HFFc6 (cell line): ENCODE results near the gene ABHD12. TPM values are rescaled to one million over a fixed set of nuclear protein-coding genes. Genes with fewer than 3 reads are reported as not detected.

ENCODE experiments used
- DNase-seq: peaks from one replicate; pipeline ENCODE4 v3.0.0-alpha.2; 2018
- H3K27ac Mint-ChIP-seq: 2 replicates; pipeline ENCODE4 v1.8.0; 2020; ENCODE audit warnings: mild to moderate bottlenecking, mixed read lengths
- H3K27me3 Mint-ChIP-seq: 2 replicates; pipeline ENCODE4 v1.8.0; 2021; ENCODE audit warnings: mild to moderate bottlenecking, moderate library complexity, mixed read lengths; ENCODE audit not compliant: insufficient read depth
- H3K36me3 Mint-ChIP-seq: 2 replicates; pipeline ENCODE4 v1.8.0; 2021; ENCODE audit warnings: low read depth, mixed read lengths
- H3K4me1 Mint-ChIP-seq: 2 replicates; pipeline ENCODE4 v1.8.0; 2020; ENCODE audit warnings: low read depth, mixed read lengths
- H3K4me3 Mint-ChIP-seq: 2 replicates; pipeline ENCODE4 v1.8.0; 2020; ENCODE audit warnings: mild to moderate bottlenecking, moderate library complexity, mixed read lengths
- H3K9me3 Mint-ChIP-seq: 2 replicates; pipeline ENCODE4 v1.8.0; 2020; ENCODE audit warnings: mild to moderate bottlenecking, mixed read lengths
- total RNA-seq, 6 experiments: library from RNA; stranded (reverse); fragmentation: NEBNext Ultra II Directional; extraction: Animal tissue kit (Norgen Biotek cat#: 25700); gene quantifications; 2 replicates in 1 of 6; 3 replicates in 5 of 6; pipeline ENCODE4 v1.2.3, GENCODE V29; 2021
- TF ChIP-seq, protein P1 (sequence below): fragments of 200-600 bp; sonication (generic); IDR thresholded peaks from 2 replicates; pipeline ENCODE4 v1.5.0; 2021; ENCODE audit warnings: antibody characterized with exemption, mild to moderate bottlenecking

Gene ABHD12
- total RNA-seq, 6 experiments from 2014 or later = 87.0 to 103 (median 98.9) TPM

DNA sequence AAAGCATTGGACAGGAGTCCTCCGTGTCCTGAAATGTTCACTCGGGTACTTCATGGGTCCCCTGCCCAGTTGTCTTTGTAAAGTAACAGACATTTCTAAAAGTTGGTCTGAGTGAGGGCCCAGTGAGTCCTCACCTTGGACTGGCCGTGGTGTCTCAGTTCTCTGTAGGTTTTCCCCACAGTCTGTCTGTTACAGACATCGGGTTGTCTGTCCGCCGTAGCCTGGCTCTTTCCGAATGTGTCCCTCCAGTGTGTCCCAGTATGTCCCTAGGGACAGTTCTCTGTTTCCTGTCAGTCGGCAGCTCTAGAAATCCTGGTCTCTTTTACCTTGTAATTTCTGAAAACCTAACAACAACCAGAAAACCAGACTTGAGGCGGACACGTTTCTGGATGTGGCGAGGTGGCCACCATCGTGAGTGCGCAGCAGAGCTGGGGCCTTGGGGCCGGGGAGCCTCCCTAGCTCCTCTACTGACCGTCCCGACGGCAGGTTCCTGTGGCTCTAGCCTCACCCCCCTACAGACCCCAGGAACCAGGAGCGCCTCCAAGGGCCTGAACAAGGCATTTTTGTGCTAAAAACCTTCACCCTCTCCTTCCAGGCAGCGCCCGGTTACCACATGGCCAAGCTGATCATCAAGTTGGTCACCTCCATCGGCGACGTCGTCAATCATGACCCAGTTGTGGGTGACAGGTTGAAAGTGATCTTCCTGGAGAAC lies 100.6 kb downstream of the ABHD12 start:
- no peak overlapping the region for H3K27ac Mint-ChIP-seq
- H3K9me3 Mint-ChIP-seq = no peaks in the 10 kb centered on the region
- TF ChIP-seq, protein P1, sequence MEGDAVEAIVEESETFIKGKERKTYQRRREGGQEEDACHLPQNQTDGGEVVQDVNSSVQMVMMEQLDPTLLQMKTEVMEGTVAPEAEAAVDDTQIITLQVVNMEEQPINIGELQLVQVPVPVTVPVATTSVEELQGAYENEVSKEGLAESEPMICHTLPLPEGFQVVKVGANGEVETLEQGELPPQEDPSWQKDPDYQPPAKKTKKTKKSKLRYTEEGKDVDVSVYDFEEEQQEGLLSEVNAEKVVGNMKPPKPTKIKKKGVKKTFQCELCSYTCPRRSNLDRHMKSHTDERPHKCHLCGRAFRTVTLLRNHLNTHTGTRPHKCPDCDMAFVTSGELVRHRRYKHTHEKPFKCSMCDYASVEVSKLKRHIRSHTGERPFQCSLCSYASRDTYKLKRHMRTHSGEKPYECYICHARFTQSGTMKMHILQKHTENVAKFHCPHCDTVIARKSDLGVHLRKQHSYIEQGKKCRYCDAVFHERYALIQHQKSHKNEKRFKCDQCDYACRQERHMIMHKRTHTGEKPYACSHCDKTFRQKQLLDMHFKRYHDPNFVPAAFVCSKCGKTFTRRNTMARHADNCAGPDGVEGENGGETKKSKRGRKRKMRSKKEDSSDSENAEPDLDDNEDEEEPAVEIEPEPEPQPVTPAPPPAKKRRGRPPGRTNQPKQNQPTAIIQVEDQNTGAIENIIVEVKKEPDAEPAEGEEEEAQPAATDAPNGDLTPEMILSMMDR = no peak
- H3K4me3 Mint-ChIP-seq = no peak overlapping the region
- no peak for DNase-seq
- peaks cover 4% of the 10 kb centered on the region for H3K27me3 Mint-ChIP-seq
- H3K4me1 Mint-ChIP-seq = no peaks in the 10 kb centered on the region
- H3K36me3 Mint-ChIP-seq = peaks cover 25% of the 10 kb centered on the region

DNA sequence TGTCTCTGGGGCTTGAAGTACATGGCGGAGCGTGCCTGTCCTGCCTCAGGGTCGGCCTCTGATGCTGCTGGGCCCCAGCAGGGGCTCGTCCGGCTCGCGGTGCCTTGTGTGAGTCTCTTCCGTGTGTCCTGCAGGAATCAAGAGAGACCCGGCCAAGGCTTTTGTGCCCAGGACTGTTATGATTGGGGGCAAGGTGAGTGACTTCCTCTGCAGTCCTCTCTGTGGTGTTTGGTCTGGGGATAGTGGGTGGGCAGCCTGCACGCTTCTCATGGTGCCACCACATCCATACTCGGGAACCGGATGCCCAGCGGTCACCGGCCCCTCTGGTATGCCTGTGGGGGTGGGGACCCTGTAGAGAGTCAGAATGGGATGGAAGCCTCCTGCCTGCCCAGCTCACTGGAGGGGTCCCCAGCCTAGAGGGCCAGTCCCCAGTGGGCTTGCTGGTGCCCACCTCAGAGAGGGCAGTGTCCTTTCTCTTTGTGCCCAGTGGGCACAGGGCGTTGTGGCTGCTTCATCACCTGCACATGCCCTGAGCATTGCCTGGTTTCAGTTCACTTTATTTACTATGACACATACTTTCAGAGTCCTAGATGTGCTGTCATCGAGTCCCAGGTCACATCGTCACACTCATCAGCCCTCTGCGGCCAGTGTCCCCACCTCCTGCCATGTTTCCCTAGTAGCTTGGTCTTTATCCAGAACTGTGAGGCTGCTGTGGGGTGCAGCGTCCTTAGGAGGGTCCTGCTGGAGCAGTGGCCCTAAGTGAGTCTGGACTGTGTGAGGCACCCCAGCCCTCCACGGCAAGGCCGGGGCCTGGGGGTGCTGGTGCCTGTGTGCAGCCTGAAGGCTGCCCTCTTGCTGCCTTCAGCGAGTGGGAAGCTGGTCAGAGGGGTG lies 102.1 kb downstream of the ABHD12 start:
- Mint-ChIP-seq H3K4me1 (no peaks in the 10 kb centered on the region), H3K4me3 (no peak overlapping the region), H3K27me3 (peaks cover 4% of the 10 kb centered on the region), H3K27ac (no peak overlapping the region), H3K9me3 (no peaks in the 10 kb centered on the region), H3K36me3 (peaks cover 23% of the 10 kb centered on the region)
- no peak for DNase-seq
- TF ChIP-seq, protein P1 = no peak

DNA sequence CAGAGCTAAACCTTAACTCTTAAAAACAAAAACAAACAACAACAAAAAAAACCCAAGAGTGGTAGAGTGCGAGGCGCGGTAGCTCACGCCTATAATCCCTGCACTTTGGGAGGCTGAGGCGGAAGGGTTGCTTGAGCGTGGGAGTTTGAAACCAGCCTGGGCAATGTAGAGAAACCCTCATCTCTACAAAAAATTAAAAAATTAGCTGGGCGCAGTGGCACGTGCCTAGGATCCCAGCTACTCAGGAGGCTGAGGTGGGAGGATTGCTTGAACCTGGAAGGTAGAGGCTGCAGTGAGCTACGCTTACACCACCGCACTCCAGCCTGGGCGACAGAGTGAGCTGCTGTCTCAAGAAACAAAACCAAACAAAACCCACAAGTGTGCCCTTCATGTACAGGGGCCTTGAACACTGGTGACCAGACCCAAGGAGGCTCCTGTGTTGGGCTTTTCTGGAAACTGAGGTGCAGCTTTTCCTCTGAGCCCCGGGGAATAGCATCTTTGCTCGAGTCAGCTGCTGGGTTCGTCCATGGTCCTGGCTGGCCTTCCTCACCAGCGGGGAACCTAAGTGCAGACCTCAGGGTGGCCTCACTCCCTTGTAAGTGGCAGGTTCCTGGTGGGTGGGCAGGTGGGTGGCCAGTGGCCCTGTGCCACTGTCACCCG lies 102.9 kb downstream of the ABHD12 start:
- DNase-seq = no peak
- TF ChIP-seq, protein P1 = no peak
- Mint-ChIP-seq H3K4me1 (no peaks in the 10 kb centered on the region), H3K4me3 (no peak overlapping the region), H3K27me3 (peaks cover 1% of the 10 kb centered on the region), H3K36me3 (peaks cover 21% of the 10 kb centered on the region), H3K27ac (no peak overlapping the region), H3K9me3 (no peaks in the 10 kb centered on the region)

DNA sequence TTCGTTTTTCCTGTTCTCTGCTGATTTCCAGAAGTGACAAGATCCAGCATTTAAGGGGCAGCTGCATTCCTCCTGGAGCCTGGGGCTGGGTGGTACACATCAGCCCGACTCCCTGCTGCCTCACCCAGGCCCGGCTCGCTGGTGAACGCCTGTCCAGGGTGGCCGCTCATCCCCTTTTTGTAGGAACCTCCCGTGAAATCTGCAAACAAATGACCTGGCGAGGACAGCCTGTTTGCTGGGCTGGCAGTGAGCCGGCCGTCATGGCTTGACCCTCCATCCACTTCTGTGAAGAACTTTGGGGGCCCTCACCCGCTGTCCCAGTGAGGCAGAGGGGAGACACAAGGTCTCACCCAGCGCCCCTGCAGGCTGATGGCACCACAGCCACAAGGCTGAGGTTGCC lies 103.7 kb downstream of the ABHD12 start:
- TF ChIP-seq, protein P1 = no peak
- H3K4me3 Mint-ChIP-seq = no peak overlapping the region
- H3K4me1 Mint-ChIP-seq = no peaks in the 10 kb centered on the region
- peaks cover 3% of the 10 kb centered on the region for H3K27me3 Mint-ChIP-seq
- no peaks in the 10 kb centered on the region for H3K9me3 Mint-ChIP-seq
- no peak overlapping the region for H3K27ac Mint-ChIP-seq
- H3K36me3 Mint-ChIP-seq = peaks cover 27% of the 10 kb centered on the region
- DNase-seq = no peak

DNA sequence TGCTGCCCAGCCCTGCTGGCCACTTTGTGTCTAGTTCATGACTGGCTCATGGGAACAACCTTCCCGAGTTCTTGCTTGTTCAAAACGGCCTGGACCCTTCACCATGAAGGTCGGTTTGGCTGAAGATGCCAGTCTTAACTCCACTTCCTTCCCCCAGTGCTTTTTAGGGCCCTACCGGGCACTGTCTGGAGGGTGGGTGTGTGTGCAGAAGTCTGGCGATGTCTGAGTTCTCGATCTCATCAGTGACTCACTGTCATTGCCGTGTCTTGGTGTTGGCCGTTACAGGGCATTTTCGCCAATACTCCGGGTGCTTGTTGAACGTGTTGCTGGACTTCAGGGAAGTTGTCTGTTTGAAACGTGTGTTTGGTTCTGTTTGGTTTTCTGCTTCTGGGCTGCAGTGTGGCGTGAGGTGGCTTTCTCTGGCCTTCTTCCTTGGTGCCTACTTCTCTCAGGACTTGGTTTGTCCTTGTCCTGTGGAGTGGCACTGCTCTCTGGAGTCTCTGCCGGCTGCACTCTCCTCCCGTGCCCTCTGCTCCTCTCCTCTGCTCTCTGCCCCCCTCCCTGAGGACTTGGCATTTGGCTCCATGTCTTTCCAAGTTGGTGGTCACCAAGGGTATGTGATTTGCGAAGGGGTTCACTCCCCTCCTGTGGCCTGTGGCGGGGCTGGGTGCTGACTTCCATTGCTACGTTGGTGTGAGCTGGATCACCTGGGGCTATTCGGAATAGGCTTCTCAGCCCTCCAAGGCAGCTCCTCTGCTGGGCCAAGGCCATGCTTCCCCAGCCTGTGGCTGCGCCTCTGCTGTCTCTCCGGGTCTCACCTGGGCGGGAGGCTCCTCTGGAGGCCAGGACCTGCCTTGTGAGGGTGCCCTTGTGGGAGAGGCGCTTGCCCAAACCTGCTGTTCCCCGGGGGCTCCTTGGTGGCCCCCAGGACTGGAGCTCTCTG lies 104.5 kb downstream of the ABHD12 start:
- H3K4me3 Mint-ChIP-seq = no peak overlapping the region
- peaks cover 27% of the 10 kb centered on the region for H3K36me3 Mint-ChIP-seq
- peaks cover 3% of the 10 kb centered on the region for H3K27me3 Mint-ChIP-seq
- H3K27ac Mint-ChIP-seq = no peak overlapping the region
- no peaks in the 10 kb centered on the region for H3K9me3 Mint-ChIP-seq
- TF ChIP-seq, protein P1 = no peak
- H3K4me1 Mint-ChIP-seq = no peaks in the 10 kb centered on the region
- no peak for DNase-seq
